GM18861 (cell line): Measurements from ENCODE around the gene FAM171A2.
A peak's percentile ranks its signal among the peaks of the same experiment; 100 is the strongest.
"Not testable (repeated sequence)": the region's sequence is repeated elsewhere in the genome, so short reads cannot be mapped to it uniquely, and the experiment has no call there.

Experiments used
- ATAC-seq: cut with Tn5 transposase; IDR thresholded peaks from one replicate; pipeline ENCODE4 v1.9.1; 2021; ENCODE audit not compliant: unreplicated experiment

The FAM171A2 gene

GRCh38 chr17:44363613-44364159 lies at the start of gene FAM171A2:
FAM171A2 (minus strand) TSS chr17:44363853; CDS start chr17:44363714, 139 bp downstream.
- no peak for ATAC-seq

- no peak for ATAC-seq
Measured at GRCh38 chr17:44409309-44410028, 45.8 kb upstream of the FAM171A2 start.

- ATAC-seq = no peak
Measured at GRCh38 chr17:44408786-44409185, 45.1 kb upstream of the FAM171A2 start.

GRCh38 chr17:44402564-44403172 lies 39.0 kb upstream of the FAM171A2 start:
- ATAC-seq = peak; percentile 74

GRCh38 chr17:44400226-44400847 lies 36.7 kb upstream of the FAM171A2 start:
- ATAC-seq = no peak

GRCh38 chr17:44398692-44399691 lies 35.3 kb upstream of the FAM171A2 start:
- ATAC-seq = no peak

- no peak for ATAC-seq
Measured at GRCh38 chr17:44397479-44398440, 34.1 kb upstream of the FAM171A2 start.

- ATAC-seq = no peak
Measured at GRCh38 chr17:44396946-44397345, 33.3 kb upstream of the FAM171A2 start.

GRCh38 chr17:44394833-44395232 lies 31.2 kb upstream of the FAM171A2 start:
- ATAC-seq = no peak

GRCh38 chr17:44394112-44394511 lies 30.5 kb upstream of the FAM171A2 start:
- not testable (repeated sequence) for ATAC-seq

GRCh38 chr17:44390250-44390870 lies 26.7 kb upstream of the FAM171A2 start:
- no peak for ATAC-seq

GRCh38 chr17:44389723-44390202 lies 26.1 kb upstream of the FAM171A2 start:
- ATAC-seq = no peak

- ATAC-seq = no peak
Measured at GRCh38 chr17:44389281-44389680, 25.6 kb upstream of the FAM171A2 start, which contains the start of gene ITGA2B. ITGA2B (minus strand) TSS chr17:44389649; CDS start chr17:44389473, 176 bp downstream.

GRCh38 chr17:44387804-44388203 lies 24.2 kb upstream of the FAM171A2 start:
- no peak for ATAC-seq

GRCh38 chr17:44386182-44386525 lies 22.5 kb upstream of the FAM171A2 start:
- no peak for ATAC-seq

GRCh38 chr17:44385287-44386181 lies 21.9 kb upstream of the FAM171A2 start:
- no peak for ATAC-seq

- no peak for ATAC-seq
Measured at GRCh38 chr17:44384823-44385286, 21.2 kb upstream of the FAM171A2 start.
